Measurements from ENCODE around the gene SYCP2L.
A peak's percentile ranks its signal among the peaks of the same experiment; 100 is the strongest.

The SYCP2L gene

DNA sequence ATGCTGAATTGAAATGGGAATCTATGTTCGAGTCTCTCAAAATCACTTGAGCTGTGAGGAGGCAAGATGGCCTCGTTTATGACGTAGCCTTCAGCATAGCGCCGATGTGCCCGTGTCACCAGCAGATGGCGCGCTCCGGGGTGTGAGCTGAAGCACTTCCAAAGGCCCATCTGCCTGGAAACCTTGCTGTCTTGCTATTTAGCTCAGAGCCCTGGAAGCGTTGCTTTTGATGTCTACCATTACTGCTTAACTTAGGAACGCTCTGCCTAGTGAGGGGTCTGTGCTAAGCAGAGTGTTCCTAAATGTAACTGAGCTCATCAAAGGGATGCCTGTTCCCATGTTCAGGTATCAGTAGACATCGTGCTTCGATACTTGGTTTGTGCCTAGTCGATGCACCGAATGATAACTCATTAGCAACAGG, 67.7 kb downstream of the SYCP2L start:
- peak; percentile 87 for DNase-seq (ENCODE audit: low read depth in 2 of 2)
- peak; percentile 91 for TF ChIP-seq CTCF (IDR thresholded peaks at IDR 0.05; ENCODE audit: low read depth, low read length)

DNA sequence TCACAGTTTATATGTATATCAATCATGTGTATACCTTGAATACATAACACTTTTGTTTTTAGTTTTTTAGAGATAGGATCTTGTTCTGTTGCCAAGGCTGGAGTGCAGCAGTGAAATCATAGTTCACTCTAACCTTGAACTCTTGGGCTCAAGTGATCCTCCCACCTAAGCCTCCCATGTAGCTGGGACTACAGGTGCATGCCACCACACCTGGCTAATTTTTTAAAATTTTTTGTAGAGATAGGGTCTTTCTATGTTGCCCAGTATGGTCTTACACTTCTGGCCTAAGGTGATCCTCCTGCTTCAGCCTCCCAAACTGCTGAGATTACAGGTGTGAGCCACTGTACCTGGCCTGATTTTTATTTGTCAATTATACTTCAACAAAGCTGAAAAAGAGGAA, 69.9 kb downstream of the SYCP2L start:
- no peak for DNase-seq (ENCODE audit: low read depth in 2 of 2)
- H3K4me3 ChIP-seq (replicated peaks in 1 of 2; ENCODE audit: low read depth in 2 of 2, low read length in 2 of 2), result no peak overlapping the region
- no peak for TF ChIP-seq CTCF (IDR thresholded peaks at IDR 0.05; ENCODE audit: low read depth, low read length)

More for the DNA sequence above, 67.7 kb downstream of the SYCP2L start:
- H3K4me3 ChIP-seq (replicated peaks in 1 of 2; ENCODE audit: low read depth in 2 of 2, low read length in 2 of 2), result no peak overlapping the region

DNA sequence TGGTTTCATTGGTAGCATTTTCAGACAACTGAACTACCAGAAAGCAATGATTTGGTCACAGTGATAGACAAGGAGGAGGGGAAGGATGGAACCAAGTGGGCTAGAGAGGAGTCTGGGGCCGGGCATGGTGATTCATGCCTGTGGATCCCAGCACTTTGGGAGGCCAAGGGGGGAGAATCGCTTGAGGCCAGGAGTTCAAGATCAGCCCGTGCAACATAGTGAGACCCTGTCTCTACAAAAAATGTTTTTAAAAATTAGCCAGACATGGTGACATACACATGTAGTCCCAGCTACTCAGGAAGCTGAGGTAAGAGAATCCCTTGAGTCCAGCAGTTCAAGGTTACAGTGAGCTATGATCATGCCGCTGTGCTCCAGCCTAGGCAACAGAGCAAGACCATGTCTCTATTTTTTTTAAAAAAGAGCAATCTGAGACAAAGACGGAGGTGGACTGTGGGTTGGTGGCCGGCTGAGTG, 70.6 kb downstream of the SYCP2L start:
- DNase-seq (ENCODE audit: low read depth in 2 of 2), result no peak
- no peak overlapping the region for H3K4me3 ChIP-seq (replicated peaks in 1 of 2; ENCODE audit: low read depth in 2 of 2, low read length in 2 of 2)
- no peak for TF ChIP-seq CTCF (IDR thresholded peaks at IDR 0.05; ENCODE audit: low read depth, low read length)

DNA sequence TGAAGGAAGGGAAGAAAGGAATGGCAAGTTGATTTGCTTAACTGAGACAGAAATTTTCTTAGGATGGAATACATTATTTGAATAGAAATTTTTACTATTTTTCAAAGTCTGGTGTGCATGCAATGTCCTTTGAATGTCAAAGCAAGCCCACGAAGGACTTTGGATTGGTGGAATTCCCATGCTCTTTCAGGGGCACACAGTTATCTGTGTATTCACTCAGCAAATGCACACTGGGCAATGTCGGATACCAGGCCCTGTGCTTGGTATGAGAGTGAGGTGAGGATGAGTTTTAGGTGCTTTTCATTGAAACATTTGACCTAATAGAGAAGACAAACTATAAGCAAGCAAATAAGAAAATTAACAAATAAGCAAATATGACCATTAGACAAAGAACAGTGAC, 73.3 kb downstream of the SYCP2L start:
- TF ChIP-seq CTCF (IDR thresholded peaks at IDR 0.05; ENCODE audit: low read depth, low read length), result no peak
- H3K4me3 ChIP-seq (replicated peaks in 1 of 2; ENCODE audit: low read depth in 2 of 2, low read length in 2 of 2), result no peak overlapping the region
- no peak for DNase-seq (ENCODE audit: low read depth in 2 of 2)

- no peak overlapping the region for H3K4me3 ChIP-seq (replicated peaks in 1 of 2; ENCODE audit: low read depth in 2 of 2, low read length in 2 of 2)
- no peak for TF ChIP-seq CTCF (IDR thresholded peaks at IDR 0.05; ENCODE audit: low read depth, low read length)
- DNase-seq (ENCODE audit: low read depth in 2 of 2), result no peak
These were observed 75.0 kb downstream of the SYCP2L start for GRCh38 chr6:10961837-10962236.

GRCh38 chr6:10962673-10963072, 75.8 kb downstream of the SYCP2L start:
- no peak for TF ChIP-seq CTCF (IDR thresholded peaks at IDR 0.05; ENCODE audit: low read depth, low read length)
- DNase-seq (ENCODE audit: low read depth in 2 of 2), result peak; percentile 80 to 90
- H3K4me3 ChIP-seq (replicated peaks in 1 of 2; ENCODE audit: low read depth in 2 of 2, low read length in 2 of 2), result no peak overlapping the region

DNA sequence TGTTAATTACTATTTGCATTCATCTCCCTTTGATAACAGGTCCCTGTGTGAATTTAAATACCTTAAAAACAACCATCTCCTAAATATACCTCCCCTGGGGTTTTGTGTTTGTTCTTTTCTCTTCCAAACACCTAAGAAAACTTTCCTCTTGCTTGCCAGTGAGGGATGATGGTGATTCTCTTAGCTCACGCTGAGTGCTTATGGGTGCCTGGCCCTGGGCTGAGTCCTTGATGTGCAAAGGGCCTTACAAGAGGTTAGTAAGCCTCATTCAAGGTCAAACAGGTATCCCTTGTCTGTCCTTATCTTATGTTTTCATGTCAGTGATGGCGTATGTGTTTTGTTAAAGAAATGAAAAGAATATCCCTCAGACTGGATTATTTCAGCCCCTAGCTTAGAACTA, 76.3 kb downstream of the SYCP2L start:
- no peak for DNase-seq (ENCODE audit: low read depth in 2 of 2)
- no peak for TF ChIP-seq CTCF (IDR thresholded peaks at IDR 0.05; ENCODE audit: low read depth, low read length)
- no peak overlapping the region for H3K4me3 ChIP-seq (replicated peaks in 1 of 2; ENCODE audit: low read depth in 2 of 2, low read length in 2 of 2)

All from cardiac fibroblast (primary cell).